ENCODE results near the gene FAM217A.
"Not testable (repeated sequence)": the region's sequence is repeated elsewhere in the genome, so short reads cannot be mapped to it uniquely, and the experiment has no call there.

Gene FAM217A

DNA sequence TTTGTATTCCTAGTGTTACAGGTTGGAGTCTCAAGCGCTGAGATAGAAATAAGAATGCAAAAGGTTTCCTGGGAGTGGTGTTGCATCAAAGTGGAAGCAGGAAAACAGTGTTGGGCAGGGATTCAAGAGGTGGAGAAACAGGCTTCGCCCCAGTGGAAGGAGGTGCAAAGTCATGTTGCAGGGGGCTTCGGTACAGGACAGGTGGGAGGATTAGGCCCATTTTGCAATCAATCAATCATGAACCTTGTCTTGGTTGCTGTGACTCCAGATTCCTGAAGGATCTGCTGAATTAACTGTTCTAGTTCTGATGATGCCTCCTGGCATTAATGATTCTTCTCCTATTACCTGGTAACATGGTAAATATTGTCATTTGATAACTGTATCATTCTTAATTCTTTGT, 22.4 kb upstream of the FAM217A start:
- no peaks in the 10 kb centered on the region for H3K27me3 Mint-ChIP-seq
- DNase-seq = no peak
- no peak overlapping the region for H3K27ac Mint-ChIP-seq
- no peaks in the 10 kb centered on the region for H3K9me3 Mint-ChIP-seq
- H3K4me1 Mint-ChIP-seq = no peaks in the 10 kb centered on the region
- H3K4me3 Mint-ChIP-seq = no peak overlapping the region
- ATAC-seq = no peak

DNA sequence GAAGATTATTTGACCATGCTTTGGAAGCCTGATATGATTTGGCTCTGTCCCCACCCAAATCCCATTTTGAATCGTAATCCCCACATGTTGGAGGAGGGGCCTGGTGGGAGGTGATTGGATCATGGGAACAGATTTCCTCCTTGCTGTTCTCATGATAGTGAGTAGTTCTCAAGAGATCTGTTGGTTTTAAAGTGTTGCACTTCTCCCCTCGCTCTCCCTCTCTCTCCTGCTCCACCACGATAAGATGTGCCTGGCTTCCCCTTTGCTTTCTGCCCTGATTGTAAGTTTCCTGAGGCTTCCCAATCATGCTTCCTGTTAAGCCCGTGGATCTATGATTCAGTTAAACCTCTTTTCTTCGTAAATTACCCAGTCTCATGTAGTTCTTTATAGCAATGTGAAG, 21.7 kb upstream of the FAM217A start:
- no peaks in the 10 kb centered on the region for H3K9me3 Mint-ChIP-seq

DNA sequence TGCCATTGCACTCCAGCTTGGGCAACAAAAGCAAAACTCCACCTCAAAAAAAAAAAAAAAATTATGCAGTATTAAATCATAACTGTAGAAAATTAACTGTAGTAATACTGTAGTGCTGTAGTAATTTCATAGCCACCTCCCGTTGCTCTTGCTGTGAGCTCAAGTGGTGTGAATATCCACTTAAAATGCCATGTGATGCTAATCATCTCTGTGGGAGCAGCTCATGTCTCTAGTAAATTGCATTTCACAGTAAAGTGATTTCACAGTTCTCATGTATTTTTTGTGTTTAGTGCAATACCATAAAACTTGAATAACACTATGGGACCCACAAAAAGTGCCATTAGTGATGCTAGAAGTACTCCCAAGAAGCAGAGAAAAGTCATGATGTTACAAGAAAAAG, 14.4 kb upstream of the FAM217A start:
- ATAC-seq (no peak), DNase-seq (no peak)
- Mint-ChIP-seq H3K9me3 (no peaks in the 10 kb centered on the region), H3K27me3 (no peaks in the 10 kb centered on the region), H3K27ac (no peak overlapping the region), H3K4me3 (no peak overlapping the region), H3K4me1 (no peaks in the 10 kb centered on the region)

More for the DNA sequence above, 21.7 kb upstream of the FAM217A start:
- H3K27me3 Mint-ChIP-seq = no peaks in the 10 kb centered on the region
- no peak for ATAC-seq
- no peak overlapping the region for H3K4me3 Mint-ChIP-seq
- H3K4me1 Mint-ChIP-seq = no peaks in the 10 kb centered on the region
- H3K27ac Mint-ChIP-seq = peak overlapping the region in 1 of 2 donors; percentile 0
- no peak for DNase-seq

DNA sequence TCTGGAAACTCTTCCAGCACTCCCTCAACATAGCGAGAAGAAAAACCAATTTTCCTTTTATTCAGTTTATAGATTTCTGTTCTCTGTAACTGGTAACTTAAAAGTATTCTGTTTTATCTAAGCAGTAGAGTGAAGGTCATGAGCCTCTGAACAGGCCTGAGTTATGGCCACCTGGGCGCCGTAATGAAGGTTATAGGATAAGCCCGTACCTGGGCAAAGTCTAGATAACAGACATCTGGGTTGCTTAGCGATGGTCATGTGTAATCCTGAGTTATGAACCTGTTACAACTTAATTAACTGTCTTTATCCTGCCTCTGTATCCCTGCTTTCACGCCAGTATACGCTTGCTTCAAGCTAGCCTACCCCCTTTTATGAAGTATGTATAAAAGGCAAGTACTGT, 13.0 kb upstream of the FAM217A start:
- Mint-ChIP-seq H3K27ac (no peak overlapping the region), H3K4me3 (no peak overlapping the region), H3K27me3 (no peaks in the 10 kb centered on the region)

DNA sequence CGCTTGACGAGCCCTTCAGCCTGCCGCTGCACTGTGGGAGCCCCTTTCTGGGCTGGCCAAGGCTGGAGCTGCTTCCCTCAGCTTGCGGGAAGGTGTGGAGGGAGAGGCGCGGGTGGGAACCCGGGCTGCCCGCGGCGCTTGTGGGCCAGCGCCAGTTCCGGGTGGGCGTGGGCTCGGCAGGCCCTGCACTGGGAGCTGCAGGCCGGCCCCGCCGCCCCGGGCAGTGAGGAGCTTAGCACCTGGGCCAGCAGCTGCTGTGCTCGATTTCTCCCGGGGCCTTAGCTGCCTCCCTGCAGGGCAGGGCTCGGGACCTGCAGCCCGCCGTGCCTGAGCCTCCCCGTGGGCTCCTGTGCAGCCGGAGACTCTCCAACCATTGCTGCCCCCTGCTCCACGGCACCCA, 11.1 kb upstream of the FAM217A start:
- not testable (repeated sequence) for H3K4me3 Mint-ChIP-seq, ATAC-seq, H3K27ac Mint-ChIP-seq, DNase-seq, H3K4me1 Mint-ChIP-seq, H3K27me3 Mint-ChIP-seq, H3K9me3 Mint-ChIP-seq

More for the DNA sequence above, 13.0 kb upstream of the FAM217A start:
- Mint-ChIP-seq H3K4me1 (no peaks in the 10 kb centered on the region), H3K9me3 (no peaks in the 10 kb centered on the region)
- ATAC-seq (no peak), DNase-seq (no peak)

DNA sequence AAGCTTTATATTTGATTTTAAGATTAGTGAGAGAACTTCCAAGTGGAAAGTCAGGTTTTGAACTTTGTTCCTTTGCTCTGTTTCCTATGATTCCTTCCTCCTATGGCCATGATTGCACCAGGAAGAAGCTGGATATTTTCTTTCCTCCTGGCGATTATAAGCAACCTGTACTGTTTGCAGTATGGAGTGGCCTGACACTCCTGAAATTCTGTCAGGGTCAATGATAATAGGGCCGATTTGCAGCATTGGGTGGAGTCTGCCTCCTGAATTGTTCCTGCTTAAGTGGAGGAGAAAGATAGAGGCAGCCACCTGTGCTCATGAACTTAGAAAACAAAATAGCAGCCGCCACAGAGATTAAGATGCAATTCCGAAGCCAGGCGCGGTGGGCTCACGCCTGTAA, 9.8 kb upstream of the FAM217A start:
- DNase-seq (no peak), ATAC-seq (no peak)
- Mint-ChIP-seq H3K4me1 (no peaks in the 10 kb centered on the region), H3K9me3 (no peaks in the 10 kb centered on the region), H3K27ac (no peak overlapping the region), H3K4me3 (no peak overlapping the region), H3K27me3 (no peaks in the 10 kb centered on the region)

DNA sequence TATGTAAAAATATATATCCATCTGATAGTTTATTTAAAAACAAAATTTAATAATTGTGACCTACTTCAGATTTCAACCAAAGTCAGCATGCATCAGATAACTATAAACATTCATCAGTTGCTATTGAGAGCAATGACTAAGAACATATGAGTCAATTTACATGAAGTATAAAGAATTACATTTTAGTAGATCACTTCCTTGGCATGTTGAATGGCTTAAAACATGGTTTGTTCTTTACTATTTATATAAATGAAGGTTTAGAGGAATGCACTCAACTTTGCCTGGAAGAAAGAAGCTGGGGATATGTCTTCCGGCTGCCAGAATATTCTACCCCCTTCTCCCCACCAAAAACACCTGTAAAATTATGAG, 6.4 kb upstream of the FAM217A start:
- ATAC-seq (no peak), DNase-seq (no peak)
- no peak overlapping the region for H3K27ac Mint-ChIP-seq
- no peak overlapping the region for H3K4me3 Mint-ChIP-seq
- H3K4me1 Mint-ChIP-seq = no peaks in the 10 kb centered on the region
- H3K9me3 Mint-ChIP-seq = no peaks in the 10 kb centered on the region
- no peaks in the 10 kb centered on the region for H3K27me3 Mint-ChIP-seq

DNA sequence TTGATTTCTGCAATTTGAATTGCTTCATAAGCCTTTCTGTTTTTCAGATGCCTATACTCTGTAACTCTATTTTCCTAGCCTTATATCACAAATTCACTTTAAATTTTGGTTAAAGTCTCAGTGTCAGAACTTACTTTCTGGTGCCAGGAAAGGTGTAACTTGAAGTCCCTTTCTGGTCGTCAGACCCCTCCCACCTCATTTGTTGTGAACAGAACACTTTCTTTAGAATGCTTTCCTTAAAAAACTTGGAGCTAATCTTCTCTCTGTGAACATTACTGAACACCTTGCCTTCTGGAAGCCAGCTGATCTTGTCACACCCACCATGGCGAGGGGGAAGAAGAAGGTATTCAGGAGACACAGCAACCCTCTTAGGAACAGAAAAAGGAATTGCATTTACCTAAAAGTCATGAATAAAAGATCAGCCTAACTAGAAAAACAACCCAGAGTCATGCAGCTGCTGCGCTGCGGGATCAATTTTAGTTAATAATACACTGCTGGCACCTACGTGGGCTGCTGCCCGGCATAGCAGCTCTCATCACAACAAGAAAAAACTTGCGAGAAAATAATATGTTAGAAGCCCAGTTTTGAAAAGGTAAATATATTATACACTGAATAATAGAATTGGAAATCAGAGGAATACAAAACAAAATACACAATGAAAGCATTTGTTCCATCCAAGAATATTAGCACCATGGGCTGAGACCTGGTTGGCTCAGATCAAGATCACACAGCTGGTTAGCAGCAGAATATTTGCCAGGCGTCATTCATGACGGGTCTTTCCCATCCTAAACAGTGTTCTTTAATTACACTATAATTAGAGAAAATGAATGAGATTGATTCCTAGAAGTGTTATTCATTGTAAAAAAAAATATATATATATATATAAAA, 5.8 kb upstream of the FAM217A start:
- Mint-ChIP-seq H3K9me3 (no peaks in the 10 kb centered on the region), H3K4me1 (no peaks in the 10 kb centered on the region), H3K27me3 (no peaks in the 10 kb centered on the region), H3K27ac (peak overlapping the region in 1 of 2 donors; percentile 43), H3K4me3 (no peak overlapping the region)
- no peak for ATAC-seq
- no peak for DNase-seq

DNA sequence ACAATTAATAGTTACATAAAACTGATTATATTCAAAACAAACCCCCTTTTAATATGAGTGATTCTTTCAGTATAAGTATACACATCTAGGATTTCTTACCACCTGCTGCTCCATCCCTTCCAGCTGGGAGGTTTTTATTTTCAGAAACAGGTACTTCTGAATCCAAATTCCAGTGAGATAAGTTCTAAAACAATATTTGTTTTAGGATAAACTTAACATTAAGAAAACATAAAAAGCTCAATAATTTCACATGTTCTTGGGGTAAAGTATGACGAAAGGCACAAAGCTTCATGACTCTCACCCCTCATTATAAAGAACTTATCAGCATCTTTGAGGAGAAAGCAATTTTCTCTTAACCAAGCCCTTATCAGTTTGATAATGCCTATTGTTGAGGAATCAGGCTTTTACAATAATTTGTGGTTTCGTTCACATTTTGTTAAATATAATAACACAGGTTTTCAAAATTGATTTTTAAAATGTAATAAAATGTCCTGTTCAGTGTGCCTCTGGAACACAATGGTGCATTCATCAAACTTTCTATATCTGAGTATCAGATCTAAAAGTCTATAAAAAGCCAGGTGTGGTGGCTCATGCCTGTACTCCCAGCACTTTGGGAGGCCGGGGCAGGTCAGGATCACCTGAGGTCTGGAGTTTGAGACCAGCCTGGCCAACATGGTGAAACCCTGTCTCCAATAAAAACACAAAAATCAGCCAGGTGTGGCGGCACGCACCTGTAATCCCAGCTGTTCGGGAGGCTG, 4.3 kb downstream of the FAM217A start:
- no peak for ATAC-seq

DNA sequence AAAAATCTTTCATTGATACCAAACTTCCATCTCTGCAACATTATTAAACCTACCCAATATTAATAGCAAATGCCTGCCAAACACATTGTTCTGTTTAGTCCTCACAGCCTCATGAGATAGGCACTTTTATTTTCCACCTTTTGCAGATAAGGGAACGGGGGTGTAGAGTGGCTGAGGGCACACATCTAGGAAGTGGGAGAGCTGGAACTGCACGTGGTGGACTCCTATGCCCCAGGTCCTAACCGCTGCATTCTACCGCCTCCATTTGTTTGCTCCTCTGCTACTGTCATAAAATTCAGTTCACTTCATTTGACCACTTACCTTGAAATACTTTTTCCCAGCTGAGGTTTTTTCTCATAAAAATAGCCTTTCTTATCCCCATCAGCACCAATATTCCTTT, 7.6 kb downstream of the FAM217A start:
- Mint-ChIP-seq H3K4me3 (no peak overlapping the region), H3K27me3 (no peaks in the 10 kb centered on the region), H3K4me1 (peaks cover 6% of the 10 kb centered on the region)

More for the DNA sequence above, 4.3 kb downstream of the FAM217A start:
- Mint-ChIP-seq H3K4me1 (no peaks in the 10 kb centered on the region), H3K4me3 (no peak overlapping the region), H3K9me3 (no peaks in the 10 kb centered on the region), H3K27me3 (peaks cover 7% of the 10 kb centered on the region), H3K27ac (no peak overlapping the region)
- DNase-seq = no peak

DNA sequence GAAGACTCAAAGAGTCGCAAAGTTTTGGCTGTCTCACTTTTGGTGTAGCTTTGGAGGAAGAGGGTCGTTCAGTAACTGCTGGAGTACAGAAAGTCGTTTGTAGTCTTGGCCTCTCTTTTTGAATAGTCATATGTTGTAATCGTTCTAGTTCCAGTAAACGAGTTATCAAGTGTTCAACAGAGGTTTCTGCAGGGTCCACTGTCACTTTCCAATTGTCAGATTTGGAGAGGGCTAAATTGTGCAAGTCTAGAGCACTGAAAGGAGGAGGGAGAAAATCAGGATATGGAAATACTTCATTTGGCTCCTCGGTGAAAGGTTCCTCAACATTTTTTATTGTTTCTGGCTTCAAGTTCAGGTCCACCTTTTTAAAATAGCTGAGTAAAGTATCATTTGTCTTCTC, 9.7 kb downstream of the FAM217A start:
- Mint-ChIP-seq H3K4me1 (peaks cover 6% of the 10 kb centered on the region), H3K27ac (no peak overlapping the region), H3K9me3 (no peaks in the 10 kb centered on the region), H3K27me3 (no peaks in the 10 kb centered on the region), H3K4me3 (no peak overlapping the region)
- ATAC-seq (no peak), DNase-seq (no peak)

More for the DNA sequence above, 7.6 kb downstream of the FAM217A start:
- DNase-seq (no peak), ATAC-seq (no peak)
- Mint-ChIP-seq H3K9me3 (no peaks in the 10 kb centered on the region), H3K27ac (no peak overlapping the region)

DNA sequence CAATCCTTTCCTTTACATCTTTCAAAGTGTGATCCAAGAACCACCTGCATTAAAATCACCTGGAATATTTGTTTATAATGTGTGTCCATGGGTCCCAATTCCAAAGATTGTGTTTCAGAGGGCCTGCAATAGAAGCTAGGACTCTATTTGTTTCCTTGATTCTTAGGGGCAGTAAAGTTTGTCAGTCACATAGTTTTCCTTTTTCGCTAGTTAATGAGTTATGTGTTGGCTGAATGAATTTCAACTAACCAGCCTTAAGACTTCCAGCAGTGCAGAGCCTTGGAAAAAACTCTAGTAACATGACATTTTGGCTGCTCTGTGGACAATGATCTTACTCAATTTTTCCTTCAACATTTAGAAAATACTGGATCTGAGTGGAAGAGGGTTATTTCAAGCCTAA, 11.3 kb downstream of the FAM217A start:
- Mint-ChIP-seq H3K27me3 (no peaks in the 10 kb centered on the region), H3K27ac (peak overlapping the region in 1 of 2 donors; percentile 3), H3K9me3 (no peaks in the 10 kb centered on the region), H3K4me3 (no peak overlapping the region), H3K4me1 (peaks cover 6% of the 10 kb centered on the region)
- ATAC-seq = no peak
- no peak for DNase-seq

DNA sequence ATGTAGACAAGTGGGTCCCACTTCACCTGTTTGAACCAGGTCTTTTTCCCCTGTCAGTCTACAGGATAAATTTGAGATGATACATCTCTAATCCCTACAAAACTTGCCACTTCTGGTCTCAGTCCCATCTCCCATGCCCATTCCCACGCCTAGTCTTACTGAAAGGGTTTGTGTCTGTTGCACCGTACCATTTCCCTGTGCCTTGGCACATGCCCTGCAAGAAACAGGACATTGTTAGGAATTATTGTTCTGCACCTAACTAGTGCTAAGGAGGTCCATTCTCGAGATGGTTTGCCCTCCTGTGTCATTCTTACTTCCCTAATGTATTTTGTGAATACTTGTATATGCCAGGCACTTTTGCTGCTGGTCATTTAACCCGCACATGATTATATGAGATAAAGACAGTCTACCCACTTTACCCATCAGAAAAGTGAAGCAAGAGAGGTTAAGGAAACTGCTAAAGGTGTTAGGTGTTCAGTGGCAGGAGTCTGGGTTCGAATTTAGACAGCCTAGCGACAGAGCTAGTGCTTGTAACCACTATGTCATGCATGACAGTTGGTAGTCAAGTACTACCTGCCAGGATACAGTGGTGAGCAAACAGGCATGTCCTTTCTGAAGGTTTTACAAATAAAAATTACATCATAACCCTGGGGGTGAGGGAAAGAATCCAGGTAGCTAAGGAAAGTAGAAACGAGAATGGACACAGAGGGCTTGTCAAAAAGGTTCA, 12.7 kb downstream of the FAM217A start:
- ATAC-seq = no peak

DNA sequence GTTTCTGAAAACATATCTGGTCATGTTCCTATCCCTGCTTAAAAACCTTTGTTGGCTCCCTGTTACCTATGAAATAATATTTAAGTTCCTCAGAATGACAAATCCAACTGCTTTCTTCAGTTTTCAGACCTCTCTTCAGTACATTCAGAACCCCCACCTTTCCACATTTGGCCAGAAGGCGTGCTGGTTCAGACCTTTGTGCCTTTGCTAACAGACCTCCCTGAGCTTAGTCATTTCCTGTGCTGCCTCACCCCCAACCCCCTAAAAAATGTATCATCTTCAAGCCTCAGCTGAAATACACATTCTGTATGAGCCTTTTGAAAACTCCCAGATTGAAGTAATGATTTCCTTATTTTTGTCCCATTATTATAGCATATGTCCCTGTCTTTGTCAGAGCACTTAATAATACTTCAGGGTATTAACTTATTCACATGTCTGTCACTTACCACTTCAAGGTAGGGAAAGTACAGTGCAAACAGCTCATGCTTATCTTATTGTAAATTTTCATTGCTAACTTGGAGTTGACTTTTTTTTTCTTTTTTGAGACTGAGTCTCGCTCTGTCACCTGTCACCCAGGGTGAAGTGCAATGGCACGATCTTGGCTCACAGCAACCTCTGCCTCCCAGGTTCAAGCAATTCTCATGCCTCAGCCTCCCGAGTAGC, 19.7 kb downstream of the FAM217A start:
- H3K4me1 Mint-ChIP-seq = peaks cover 40% of the 10 kb centered on the region
- peak overlapping the region; percentile 71 to 83 for H3K4me3 Mint-ChIP-seq
- H3K27ac Mint-ChIP-seq = peak overlapping the region; percentile 95 to 99
- H3K27me3 Mint-ChIP-seq = no peaks in the 10 kb centered on the region
- ATAC-seq (peak; percentile 92), DNase-seq (peak; percentile 55 to 75)
- H3K9me3 Mint-ChIP-seq = no peaks in the 10 kb centered on the region

More for the DNA sequence above, 12.7 kb downstream of the FAM217A start:
- DNase-seq = no peak
- Mint-ChIP-seq H3K27ac (peak overlapping the region; percentile 73 to 96), H3K4me3 (no peak overlapping the region), H3K9me3 (no peaks in the 10 kb centered on the region), H3K4me1 (peaks cover 6% of the 10 kb centered on the region), H3K27me3 (no peaks in the 10 kb centered on the region)

DNA sequence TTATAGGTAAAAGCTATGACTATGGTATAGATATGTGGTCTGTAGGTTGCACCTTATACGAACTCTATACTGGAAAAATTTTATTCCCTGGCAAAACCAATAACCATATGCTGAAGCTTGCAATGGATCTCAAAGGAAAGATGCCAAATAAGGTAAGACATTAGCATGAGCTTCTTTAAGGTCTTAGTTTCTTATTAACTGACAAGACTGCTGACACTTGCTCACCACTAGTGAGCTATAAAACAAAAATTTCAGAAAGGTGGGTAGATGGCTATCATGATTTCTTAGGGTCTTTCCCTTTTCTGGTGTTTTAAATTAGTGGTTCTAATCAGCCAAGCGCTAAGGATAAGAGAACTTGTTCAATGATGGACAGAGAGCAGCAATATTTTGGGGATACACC, 21.9 kb downstream of the FAM217A start:
- no peaks in the 10 kb centered on the region for H3K27me3 Mint-ChIP-seq
- no peaks in the 10 kb centered on the region for H3K9me3 Mint-ChIP-seq
- ATAC-seq (no peak), DNase-seq (no peak)
- peak overlapping the region in 1 of 2 donors; percentile 4 for H3K27ac Mint-ChIP-seq
- peaks cover 40% of the 10 kb centered on the region for H3K4me1 Mint-ChIP-seq
- H3K4me3 Mint-ChIP-seq = no peak overlapping the region
